ENCODE results near the gene TMEM54.
A peak's percentile ranks its signal among the peaks of the same experiment; 100 is the strongest.

Gene TMEM54

GRCh38 chr1:32865639-32866405 is 35.4 kb downstream of the TMEM54 start:
- no peak for DNase-seq

- DNase-seq = no peak
Observed at GRCh38 chr1:32864375-32865019, 36.7 kb downstream of the TMEM54 start.

- DNase-seq = no peak
Observed at GRCh38 chr1:32863881-32864245, 37.3 kb downstream of the TMEM54 start.

- peak in 1 of 56 donors; percentile 6 for DNase-seq
Observed at GRCh38 chr1:32863218-32863880, 37.8 kb downstream of the TMEM54 start.

- peak in 6 of 56 donors; percentile 12 to 46 (median 28) for DNase-seq
Observed at GRCh38 chr1:32861904-32862695, 39.1 kb downstream of the TMEM54 start.

- no peak for DNase-seq
Observed at GRCh38 chr1:32860566-32860965, 40.6 kb downstream of the TMEM54 start.

GRCh38 chr1:32859915-32860314 is 41.3 kb downstream of the TMEM54 start:
- no peak for DNase-seq

- DNase-seq = no peak
Observed at GRCh38 chr1:32858791-32859190, 42.4 kb downstream of the TMEM54 start.

GRCh38 chr1:32858136-32858535 is 43.1 kb downstream of the TMEM54 start:
- DNase-seq = no peak

- DNase-seq = no peak
Observed at GRCh38 chr1:32855861-32856617, 45.1 kb downstream of the TMEM54 start.

- DNase-seq = no peak
Observed at GRCh38 chr1:32848354-32849063, 52.7 kb downstream of the TMEM54 start.
